Esophagus muscularis mucosa (tissue), 3 donors: ENCODE measurements around the gene APP.

Experiments used
- CTCF ChIP-seq, 3 experiments: fragments of 200-600 bp in 2 of 3; fragments of 450-650 bp in 1 of 3; sonication (generic) in 2 of 3; IDR thresholded peaks; one replicate each; pipeline ENCODE4 v1.5.1; 2017 to 2019; ENCODE audit warnings: antibody characterized with exemption in 3 of 3, mild to moderate bottlenecking in 2 of 3, moderate library complexity in 1 of 3
- POLR2AphosphoS5 ChIP-seq, 2 donors: sonication (generic); formaldehyde crosslinking; IDR thresholded peaks; one replicate each; pipeline ENCODE4 v1.6.1; 2017; ENCODE audit warnings: antibody characterized with exemption in 2 of 2

DNA sequence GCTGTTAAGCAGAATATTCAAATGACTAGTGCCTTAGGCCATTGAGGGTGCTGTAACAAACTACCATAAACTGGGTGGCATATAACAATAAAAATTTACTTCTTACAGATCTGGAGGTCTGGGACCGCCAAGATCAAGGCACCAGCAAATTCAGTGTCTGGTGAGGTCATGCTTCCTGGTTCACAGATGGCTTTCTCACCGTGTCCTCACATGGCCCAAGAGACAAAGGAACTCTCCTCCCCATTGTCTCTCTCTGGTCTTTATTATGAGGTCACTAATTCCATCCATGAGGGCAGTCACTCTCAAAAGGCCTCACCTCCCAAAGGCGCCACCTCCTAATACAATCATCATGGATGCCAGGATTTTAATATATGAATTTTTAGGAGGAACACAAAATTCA is 308.5 kb downstream of the APP start:
- TF ChIP-seq CTCF (IDR thresholded peaks at IDR 0.05) = no peak
- no peak for TF ChIP-seq POLR2AphosphoS5 (IDR thresholded peaks at IDR 0.05)
